ENCODE results near the gene FLT1. TPM values are rescaled to one million over a fixed set of nuclear protein-coding genes. Genes with fewer than 3 reads are reported as not detected.

Gene FLT1
- total RNA-seq, 2 experiments from 2014 or later, result 2.5 to 3.3 TPM

- DNase-seq, result no peak
- Mint-ChIP-seq H3K4me3 (no peak overlapping the region), H3K36me3 (peaks cover 3% of the 10 kb centered on the region), H3K27ac (no peak overlapping the region), H3K27me3 (peaks cover 21% of the 10 kb centered on the region), H3K9me3 (no peaks in the 10 kb centered on the region), H3K4me1 (peaks cover 2% of the 10 kb centered on the region)
These were observed 8.9 kb downstream of the FLT1 start for GRCh38 chr13:28485996-28486543.

DNA sequence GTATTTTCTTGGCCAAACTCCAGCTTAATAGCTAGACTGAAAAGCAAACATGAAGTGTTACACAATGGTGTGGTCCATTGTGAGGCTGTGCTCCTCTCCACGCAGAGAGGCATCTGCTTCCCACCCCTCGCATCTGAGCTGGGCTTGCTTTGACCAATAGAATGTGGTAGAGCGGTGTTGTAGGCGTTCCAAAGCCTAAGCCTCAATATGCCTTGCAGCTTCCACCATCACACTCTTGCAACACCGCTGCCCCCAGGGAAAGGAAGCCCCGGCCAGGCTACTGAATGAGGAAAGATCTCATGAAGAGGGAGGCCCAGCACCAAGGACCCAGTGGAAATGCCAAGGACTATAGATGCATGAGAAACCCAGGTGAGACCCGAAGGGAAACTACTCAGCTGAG, 9.4 kb downstream of the FLT1 start:
- no peaks in the 10 kb centered on the region for H3K9me3 Mint-ChIP-seq
- no peaks in the 10 kb centered on the region for H3K36me3 Mint-ChIP-seq
- peaks cover 16% of the 10 kb centered on the region for H3K27me3 Mint-ChIP-seq
- DNase-seq, result no peak
- H3K27ac Mint-ChIP-seq, result no peak overlapping the region
- H3K4me1 Mint-ChIP-seq, result peaks cover 2% of the 10 kb centered on the region
- no peak overlapping the region for H3K4me3 Mint-ChIP-seq

DNA sequence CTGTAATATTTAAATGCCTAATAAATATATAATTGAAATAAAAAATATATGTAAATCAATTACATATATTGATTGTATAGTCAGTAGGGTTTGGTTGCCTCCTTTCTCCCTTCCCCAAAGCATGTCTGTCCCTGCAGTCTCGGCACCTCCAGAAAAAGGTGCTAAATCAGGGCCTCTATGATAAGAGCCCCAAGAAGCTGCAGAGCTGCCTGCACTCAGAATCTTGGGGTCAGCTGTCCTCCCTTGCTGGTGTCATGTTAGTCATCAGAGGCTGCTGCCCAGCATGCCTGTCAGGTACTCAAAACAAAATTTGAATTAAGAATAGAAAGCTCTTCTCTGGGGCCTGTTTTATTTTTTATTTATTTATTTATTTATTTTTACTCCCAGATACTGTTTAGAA, 9.8 kb downstream of the FLT1 start:
- no peak for DNase-seq
- no peaks in the 10 kb centered on the region for H3K4me1 Mint-ChIP-seq
- peaks cover 11% of the 10 kb centered on the region for H3K27me3 Mint-ChIP-seq
- no peak overlapping the region for H3K27ac Mint-ChIP-seq
- H3K9me3 Mint-ChIP-seq, result no peaks in the 10 kb centered on the region
- no peaks in the 10 kb centered on the region for H3K36me3 Mint-ChIP-seq
- H3K4me3 Mint-ChIP-seq, result no peak overlapping the region

DNA sequence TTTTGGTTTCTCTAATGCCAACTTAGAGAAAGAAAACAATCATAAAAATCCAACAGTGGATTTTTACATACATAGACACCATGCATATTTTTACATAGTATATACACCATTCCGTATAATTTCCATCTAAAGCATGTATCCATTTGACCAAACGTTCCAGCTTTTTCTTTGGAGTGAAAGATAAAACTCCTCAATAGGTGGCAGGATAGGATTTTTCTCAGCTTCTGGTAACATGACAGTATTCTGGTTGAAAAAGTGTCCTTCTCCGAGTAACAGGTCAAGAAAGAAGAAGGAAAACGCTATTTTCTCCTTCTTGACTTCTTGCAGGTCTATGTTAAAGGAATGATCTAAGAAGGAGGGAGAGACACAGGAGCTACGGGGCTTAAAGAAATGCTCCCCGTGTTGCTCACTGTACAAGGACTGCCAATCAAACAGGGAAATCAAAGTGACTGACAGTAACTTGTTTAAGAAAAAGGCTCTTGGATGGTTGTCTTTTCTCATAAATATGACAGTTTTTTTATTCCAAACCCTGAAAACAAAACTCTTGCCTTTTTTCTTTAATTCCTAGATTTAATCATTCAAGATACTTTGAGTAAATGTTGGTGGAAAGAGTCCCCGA, 11.5 kb downstream of the FLT1 start:
- no peaks in the 10 kb centered on the region for H3K9me3 Mint-ChIP-seq
- H3K36me3 Mint-ChIP-seq, result no peaks in the 10 kb centered on the region
- H3K27me3 Mint-ChIP-seq, result peaks cover 8% of the 10 kb centered on the region
- H3K4me1 Mint-ChIP-seq, result no peaks in the 10 kb centered on the region
- no peak overlapping the region for H3K27ac Mint-ChIP-seq
- no peak for DNase-seq
- H3K4me3 Mint-ChIP-seq, result no peak overlapping the region

- Mint-ChIP-seq H3K4me1 (peaks cover 3% of the 10 kb centered on the region), H3K36me3 (no peaks in the 10 kb centered on the region), H3K9me3 (no peaks in the 10 kb centered on the region), H3K27ac (no peak overlapping the region), H3K27me3 (peaks cover 8% of the 10 kb centered on the region), H3K4me3 (no peak overlapping the region)
- no peak for DNase-seq
These were observed 15.9 kb downstream of the FLT1 start for GRCh38 chr13:28479005-28479404.

- H3K27me3 Mint-ChIP-seq, result peaks cover 8% of the 10 kb centered on the region
- DNase-seq, result no peak
- no peaks in the 10 kb centered on the region for H3K9me3 Mint-ChIP-seq
- no peak overlapping the region for H3K27ac Mint-ChIP-seq
- H3K4me1 Mint-ChIP-seq, result peaks cover 3% of the 10 kb centered on the region
- no peak overlapping the region for H3K4me3 Mint-ChIP-seq
- H3K36me3 Mint-ChIP-seq, result no peaks in the 10 kb centered on the region
These were observed 16.8 kb downstream of the FLT1 start for GRCh38 chr13:28478127-28478526.

- no peak for DNase-seq
- peaks cover 8% of the 10 kb centered on the region for H3K27me3 Mint-ChIP-seq
- H3K27ac Mint-ChIP-seq, result no peak overlapping the region
- H3K4me1 Mint-ChIP-seq, result peaks cover 3% of the 10 kb centered on the region
- H3K9me3 Mint-ChIP-seq, result peaks cover 2% of the 10 kb centered on the region
- no peaks in the 10 kb centered on the region for H3K36me3 Mint-ChIP-seq
- no peak overlapping the region for H3K4me3 Mint-ChIP-seq
These were observed 17.3 kb downstream of the FLT1 start for GRCh38 chr13:28477709-28477973.

DNA sequence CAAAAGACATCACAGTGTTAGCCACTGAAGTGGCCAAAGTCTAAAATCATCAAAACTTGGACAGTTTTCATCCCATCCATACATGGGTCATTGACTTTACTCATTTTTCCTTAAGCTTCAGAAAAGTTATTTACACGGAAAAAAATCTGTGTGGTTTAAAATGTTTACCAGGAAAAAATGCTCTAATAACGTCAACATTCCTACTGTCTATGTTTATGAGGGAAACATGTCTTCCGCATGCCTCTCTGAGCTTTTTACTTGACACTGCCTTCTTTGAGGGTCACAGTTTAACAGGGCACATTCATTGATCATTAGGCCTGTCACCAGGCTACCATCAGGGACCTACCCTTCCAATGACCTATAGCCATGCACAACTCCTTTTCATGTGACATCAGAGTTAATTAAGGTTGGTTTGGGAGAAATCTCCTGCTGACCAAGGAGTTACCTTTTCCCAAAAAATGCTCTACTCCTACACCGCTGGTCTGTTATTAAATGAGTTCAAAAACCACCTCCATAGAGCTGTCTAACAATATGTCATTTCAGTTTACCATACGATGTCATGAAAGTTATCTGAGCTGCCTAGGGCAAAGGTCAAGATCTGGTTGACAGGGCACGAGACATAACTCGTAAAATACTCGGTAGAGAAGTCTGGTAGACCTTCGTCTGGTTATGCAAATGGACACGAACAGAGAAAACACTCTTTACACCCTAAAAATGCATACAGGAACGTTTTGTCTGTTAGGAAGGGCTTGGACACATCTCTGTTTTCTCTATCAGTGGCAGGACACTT, 17.8 kb downstream of the FLT1 start:
- Mint-ChIP-seq H3K4me3 (no peak overlapping the region), H3K36me3 (no peaks in the 10 kb centered on the region), H3K27ac (no peak overlapping the region), H3K27me3 (peaks cover 8% of the 10 kb centered on the region), H3K4me1 (peaks cover 3% of the 10 kb centered on the region), H3K9me3 (peaks cover 2% of the 10 kb centered on the region)
- DNase-seq, result no peak

DNA sequence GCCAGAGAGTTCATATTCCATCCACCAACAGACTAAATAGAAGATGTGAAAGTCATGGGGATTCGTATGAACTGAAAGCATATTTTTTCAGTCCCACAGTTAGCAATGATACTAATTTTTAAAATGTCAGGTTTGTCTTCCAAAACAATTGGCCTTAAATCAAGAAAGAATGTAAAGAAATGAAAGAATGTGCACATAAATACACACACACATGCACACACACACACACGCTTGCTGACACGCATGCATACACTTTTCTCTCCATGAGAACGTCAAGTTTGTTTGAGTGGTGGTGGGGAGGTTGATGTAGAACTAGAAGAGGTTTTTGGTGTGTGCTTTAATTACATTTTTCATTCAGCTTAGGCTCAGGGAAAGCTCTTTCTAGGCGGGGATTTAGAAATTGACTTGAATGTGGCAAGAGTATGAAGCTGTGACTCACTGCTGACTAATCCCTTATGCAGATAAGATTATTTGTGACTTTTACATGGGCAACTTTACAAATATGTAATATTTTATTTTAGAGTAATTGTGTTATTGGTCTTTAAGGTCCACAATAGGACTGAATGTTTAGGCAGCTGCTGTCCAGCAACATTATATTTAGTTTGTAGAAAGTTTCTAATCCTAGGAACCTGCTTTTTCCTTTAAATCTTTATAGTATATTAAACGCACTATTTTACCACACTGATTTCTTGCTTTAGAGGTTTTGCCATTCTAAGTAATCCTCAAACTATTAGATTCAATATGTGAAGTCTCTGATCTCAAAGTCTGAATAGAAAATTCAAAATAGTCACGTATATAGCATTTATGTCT, 18.8 kb downstream of the FLT1 start:
- Mint-ChIP-seq H3K9me3 (peaks cover 2% of the 10 kb centered on the region), H3K27ac (no peak overlapping the region), H3K4me3 (no peak overlapping the region), H3K4me1 (peaks cover 3% of the 10 kb centered on the region), H3K27me3 (peaks cover 8% of the 10 kb centered on the region), H3K36me3 (no peaks in the 10 kb centered on the region)
- DNase-seq, result no peak

DNA sequence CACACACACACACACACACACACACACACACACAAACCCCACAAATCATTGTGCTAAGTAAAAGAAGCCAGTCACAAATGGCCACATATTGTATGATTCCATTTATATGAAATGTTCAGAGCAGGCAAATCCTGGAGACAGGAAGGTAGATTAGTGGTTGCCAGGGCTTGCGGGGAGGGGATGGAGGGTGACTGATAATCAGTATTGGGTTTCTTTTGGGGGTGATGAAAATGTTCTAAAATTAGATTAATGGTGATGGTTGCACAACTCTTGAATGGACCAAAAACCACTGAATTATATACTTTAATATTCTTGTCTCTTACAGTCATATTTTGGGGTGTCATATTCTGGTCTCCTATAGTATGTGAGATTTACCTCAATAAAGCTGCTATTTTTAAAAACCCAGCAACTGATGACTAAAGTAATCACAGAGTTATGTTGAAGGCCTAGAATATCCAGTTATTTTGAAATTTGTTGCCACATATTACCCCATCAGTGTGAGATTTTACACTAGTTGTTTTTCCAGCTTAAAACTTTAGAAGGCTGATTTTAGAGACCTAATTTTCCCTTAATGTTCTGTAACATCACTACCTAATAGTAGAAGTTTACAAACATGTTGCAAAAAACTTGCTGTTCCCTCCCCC, 20.3 kb downstream of the FLT1 start:
- H3K27me3 Mint-ChIP-seq, result peaks cover 8% of the 10 kb centered on the region
- H3K9me3 Mint-ChIP-seq, result peaks cover 2% of the 10 kb centered on the region
- H3K4me1 Mint-ChIP-seq, result peaks cover 3% of the 10 kb centered on the region
- no peak overlapping the region for H3K4me3 Mint-ChIP-seq
- H3K27ac Mint-ChIP-seq, result no peak overlapping the region
- no peaks in the 10 kb centered on the region for H3K36me3 Mint-ChIP-seq
- DNase-seq, result no peak

GRCh38 chr13:28473044-28473443, 21.9 kb downstream of the FLT1 start:
- peaks cover 3% of the 10 kb centered on the region for H3K27me3 Mint-ChIP-seq
- H3K27ac Mint-ChIP-seq, result no peak overlapping the region
- peaks cover 3% of the 10 kb centered on the region for H3K4me1 Mint-ChIP-seq
- no peaks in the 10 kb centered on the region for H3K36me3 Mint-ChIP-seq
- no peak for DNase-seq
- peaks cover 2% of the 10 kb centered on the region for H3K9me3 Mint-ChIP-seq
- no peak overlapping the region for H3K4me3 Mint-ChIP-seq

GRCh38 chr13:28471421-28471820, 23.5 kb downstream of the FLT1 start:
- H3K4me1 Mint-ChIP-seq, result peaks cover 3% of the 10 kb centered on the region
- no peak overlapping the region for H3K4me3 Mint-ChIP-seq
- no peak overlapping the region for H3K27ac Mint-ChIP-seq
- no peak for DNase-seq
- H3K27me3 Mint-ChIP-seq, result no peaks in the 10 kb centered on the region
- no peaks in the 10 kb centered on the region for H3K36me3 Mint-ChIP-seq
- peaks cover 2% of the 10 kb centered on the region for H3K9me3 Mint-ChIP-seq

DNA sequence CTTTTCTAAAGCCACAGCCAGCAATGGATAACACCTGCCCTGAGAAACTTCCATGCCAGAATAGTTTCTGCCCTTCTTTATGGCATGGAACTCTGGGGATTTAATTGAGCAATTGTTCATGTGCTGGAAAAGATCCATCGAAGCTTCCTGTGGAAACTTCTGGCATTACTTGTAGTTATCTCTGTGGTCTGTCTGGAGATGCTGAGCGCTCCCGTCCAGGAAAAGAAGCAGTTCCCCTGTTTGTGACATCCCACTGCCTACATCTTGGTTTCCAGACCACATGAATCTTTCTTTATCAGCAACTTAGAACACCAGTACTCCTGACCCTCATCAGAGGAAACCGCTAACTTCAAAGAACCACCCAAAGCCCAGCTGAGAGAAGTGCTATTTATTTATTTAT, 24.6 kb downstream of the FLT1 start:
- no peaks in the 10 kb centered on the region for H3K4me1 Mint-ChIP-seq
- H3K27me3 Mint-ChIP-seq, result no peaks in the 10 kb centered on the region
- H3K27ac Mint-ChIP-seq, result no peak overlapping the region
- no peak overlapping the region for H3K4me3 Mint-ChIP-seq
- DNase-seq, result no peak
- peaks cover 2% of the 10 kb centered on the region for H3K9me3 Mint-ChIP-seq
- H3K36me3 Mint-ChIP-seq, result no peaks in the 10 kb centered on the region

DNA sequence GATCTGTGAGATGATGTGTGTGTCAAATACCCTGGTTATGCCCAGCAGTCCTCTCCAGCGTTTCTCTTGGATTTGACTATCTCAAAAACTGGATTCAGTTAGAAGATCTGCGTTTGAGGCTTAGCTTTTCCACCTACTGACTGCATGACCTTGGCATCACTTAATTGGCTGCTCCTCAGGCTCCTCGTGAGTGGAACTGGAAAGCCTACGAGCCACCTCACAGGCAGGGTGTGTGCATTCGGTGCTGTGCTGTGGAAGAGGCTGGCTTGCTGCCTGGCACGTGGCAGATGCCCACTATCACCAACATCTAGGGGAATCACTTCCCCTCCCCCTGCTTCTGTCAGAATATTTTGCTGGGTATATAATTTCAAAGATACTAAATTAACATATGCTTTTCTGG, 25.6 kb downstream of the FLT1 start:
- Mint-ChIP-seq H3K9me3 (peaks cover 2% of the 10 kb centered on the region), H3K4me3 (no peak overlapping the region), H3K36me3 (no peaks in the 10 kb centered on the region), H3K27ac (no peak overlapping the region), H3K4me1 (no peaks in the 10 kb centered on the region), H3K27me3 (no peaks in the 10 kb centered on the region)
- no peak for DNase-seq

Data from activated naive CD8-positive, alpha-beta T cell treated with anti-CD3 and anti-CD28 coated beads for 36 hours (primary cell).